HL-60 (cell line): ENCODE measurements around the gene AP1S3.

Source experiments
- DNase-seq, 2 experiments: peaks; one replicate each; pipeline ENCODE4 v3.0.0-alpha.2; 2010 to 2020; ENCODE audit warnings: low read depth in 1 of 2, low spot score in 1 of 2
- H3K27ac ChIP-seq: fragments of 250-450 bp; sonication (Bioruptor Pico); replicated peaks from 2 replicates; pipeline ENCODE4 v1.5.1; 2020; ENCODE audit warnings: mild to moderate bottlenecking, moderate library complexity
- H3K27me3 ChIP-seq: fragments of 250-450 bp; sonication (Bioruptor Pico); 2 replicates; pipeline ENCODE4 v1.5.1; 2021; ENCODE audit warnings: mild to moderate bottlenecking, moderate library complexity; ENCODE audit not compliant: insufficient read depth, poor library complexity, severe bottlenecking
- H3K4me3 ChIP-seq: replicated peaks from 2 replicates; pipeline ENCODE4 v1.5.1; 2011; ENCODE audit warnings: mild to moderate bottlenecking, control low read depth, low read length; ENCODE audit not compliant: insufficient read depth
- GABPA ChIP-seq: IDR thresholded peaks from 2 replicates; pipeline ENCODE4 v1.6.1; 2012; ENCODE audit warnings: low read depth
- POLR2AphosphoS5 ChIP-seq: IDR thresholded peaks from 2 replicates; pipeline ENCODE4 v1.6.1; 2012; ENCODE audit warnings: low read depth
- REST ChIP-seq: IDR thresholded peaks from 2 replicates; pipeline ENCODE4 v1.6.1; 2012; ENCODE audit warnings: low read depth; ENCODE audit not compliant: insufficient replicate concordance
- SPI1 ChIP-seq: IDR thresholded peaks from 2 replicates; pipeline ENCODE4 v1.6.1; 2012; ENCODE audit warnings: low read depth, mild to moderate bottlenecking, borderline replicate concordance
- TF ChIP-seq, protein P1 (sequence below): IDR thresholded peaks from one replicate; pipeline ENCODE4 v1.5.1; 2011; ENCODE audit warnings: low read length, control low read depth, inconsistent platforms; ENCODE audit not compliant: insufficient read depth

AP1S3 gene

DNA sequence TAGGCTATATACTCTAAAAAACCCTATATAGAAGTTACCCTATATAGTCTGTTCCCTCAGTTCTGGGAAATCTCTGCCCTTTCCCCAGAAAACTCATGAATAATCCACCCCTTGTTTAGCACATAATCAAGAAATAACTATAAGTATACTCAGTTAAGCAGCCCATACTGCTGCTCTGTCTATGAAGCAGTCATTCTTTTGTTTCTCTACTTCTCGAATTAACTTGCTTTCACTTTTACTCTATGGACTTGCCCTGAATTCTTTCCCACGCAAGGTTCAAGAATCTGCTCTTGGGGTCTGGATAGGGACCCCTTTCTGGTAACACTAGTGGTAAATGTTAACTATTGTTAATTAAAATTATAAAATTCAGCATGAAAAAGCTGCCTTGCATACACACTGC is 17.4 kb upstream of the AP1S3 start:
- H3K4me3 ChIP-seq: no peak overlapping the region
- DNase-seq: no peak
- TF ChIP-seq GABPA: no peak
- TF ChIP-seq SPI1: no peak
- no peak for TF ChIP-seq POLR2AphosphoS5
- TF ChIP-seq, protein P1, sequence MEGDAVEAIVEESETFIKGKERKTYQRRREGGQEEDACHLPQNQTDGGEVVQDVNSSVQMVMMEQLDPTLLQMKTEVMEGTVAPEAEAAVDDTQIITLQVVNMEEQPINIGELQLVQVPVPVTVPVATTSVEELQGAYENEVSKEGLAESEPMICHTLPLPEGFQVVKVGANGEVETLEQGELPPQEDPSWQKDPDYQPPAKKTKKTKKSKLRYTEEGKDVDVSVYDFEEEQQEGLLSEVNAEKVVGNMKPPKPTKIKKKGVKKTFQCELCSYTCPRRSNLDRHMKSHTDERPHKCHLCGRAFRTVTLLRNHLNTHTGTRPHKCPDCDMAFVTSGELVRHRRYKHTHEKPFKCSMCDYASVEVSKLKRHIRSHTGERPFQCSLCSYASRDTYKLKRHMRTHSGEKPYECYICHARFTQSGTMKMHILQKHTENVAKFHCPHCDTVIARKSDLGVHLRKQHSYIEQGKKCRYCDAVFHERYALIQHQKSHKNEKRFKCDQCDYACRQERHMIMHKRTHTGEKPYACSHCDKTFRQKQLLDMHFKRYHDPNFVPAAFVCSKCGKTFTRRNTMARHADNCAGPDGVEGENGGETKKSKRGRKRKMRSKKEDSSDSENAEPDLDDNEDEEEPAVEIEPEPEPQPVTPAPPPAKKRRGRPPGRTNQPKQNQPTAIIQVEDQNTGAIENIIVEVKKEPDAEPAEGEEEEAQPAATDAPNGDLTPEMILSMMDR: no peak
- TF ChIP-seq REST: no peak
- no peak overlapping the region for H3K27ac ChIP-seq
- H3K27me3 ChIP-seq: no peaks in the 10 kb centered on the region

DNA sequence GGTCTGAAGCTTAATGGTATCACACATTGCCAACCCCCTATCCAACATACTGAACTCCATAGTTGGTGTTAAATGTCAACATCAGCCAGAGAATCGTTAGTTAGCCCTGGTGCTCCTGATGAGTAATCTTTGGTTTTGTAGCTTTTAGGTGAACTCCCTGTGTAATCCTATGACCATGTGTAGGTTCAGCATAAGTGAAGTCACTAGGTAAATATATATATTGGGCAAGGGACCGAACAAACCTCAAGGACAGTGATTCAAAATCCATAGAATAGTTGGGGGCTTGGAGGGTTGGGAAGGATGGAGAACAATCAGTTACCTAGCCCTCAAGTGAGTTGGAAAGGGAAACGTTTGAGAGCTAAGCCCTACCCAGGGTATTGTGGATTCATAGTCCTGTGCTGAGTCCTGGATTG is 16.0 kb upstream of the AP1S3 start:
- H3K27me3 ChIP-seq: no peaks in the 10 kb centered on the region
- no peak for TF ChIP-seq GABPA
- no peak for TF ChIP-seq REST
- H3K27ac ChIP-seq: no peak overlapping the region
- DNase-seq: no peak
- H3K4me3 ChIP-seq: no peak overlapping the region

- DNase-seq: no peak
- H3K27me3 ChIP-seq: no peaks in the 10 kb centered on the region
- TF ChIP-seq POLR2AphosphoS5: no peak
- no peak for TF ChIP-seq SPI1
- TF ChIP-seq, protein P1: no peak
- TF ChIP-seq GABPA: no peak
- no peak for TF ChIP-seq REST
- no peak overlapping the region for H3K4me3 ChIP-seq
- H3K27ac ChIP-seq: no peak overlapping the region
These were observed 15.0 kb upstream of the AP1S3 start for GRCh38 chr2:223852281-223852795.
